Pulmonary artery endothelial cell (primary cell): ENCODE results near the gene HS6ST2. TPM values are rescaled to one million over a fixed set of nuclear protein-coding genes. Genes with fewer than 3 reads are reported as not detected.

ENCODE experiments used
- DNase-seq: peaks from one replicate; pipeline ENCODE4 v3.0.0-alpha.2; 2011; ENCODE audit warnings: low read depth, low spot score
- total RNA-seq: library from RNA; depleted of rRNA; stranded (reverse); fragments of >200 nt; gene quantifications from 2 replicates; pipeline ENCODE4 v1.2.3, GENCODE V29; 2014

HS6ST2 gene
- total RNA-seq, 1 donor from 2014 or later: 0.07 TPM

GRCh38 chrX:132795181-132795580 lies 163.2 kb downstream of the HS6ST2 start:
- DNase-seq: no peak

GRCh38 chrX:132791714-132792113 lies 166.7 kb downstream of the HS6ST2 start:
- DNase-seq: no peak

- no peak for DNase-seq
These were observed 168.1 kb downstream of the HS6ST2 start for GRCh38 chrX:132790329-132790728.

- no peak for DNase-seq
These were observed 172.2 kb downstream of the HS6ST2 start for GRCh38 chrX:132786217-132786616.

- DNase-seq: no peak
These were observed 179.5 kb downstream of the HS6ST2 start for GRCh38 chrX:132778917-132779316.

GRCh38 chrX:132776486-132777210 lies 181.8 kb downstream of the HS6ST2 start:
- no peak for DNase-seq

GRCh38 chrX:132775263-132775823 lies 183.1 kb downstream of the HS6ST2 start:
- DNase-seq: no peak

GRCh38 chrX:132774010-132774714 lies 184.3 kb downstream of the HS6ST2 start:
- DNase-seq: no peak

GRCh38 chrX:132769609-132770008 lies 188.8 kb downstream of the HS6ST2 start:
- no peak for DNase-seq

GRCh38 chrX:132766452-132766851 lies 192.0 kb downstream of the HS6ST2 start:
- no peak for DNase-seq

GRCh38 chrX:132763528-132763927 lies 194.9 kb downstream of the HS6ST2 start:
- DNase-seq: no peak

- no peak for DNase-seq
These were observed 199.7 kb downstream of the HS6ST2 start for GRCh38 chrX:132758759-132759158.

- no peak for DNase-seq
These were observed 201.3 kb downstream of the HS6ST2 start for GRCh38 chrX:132757066-132757623.

- no peak for DNase-seq
These were observed 202.0 kb downstream of the HS6ST2 start for GRCh38 chrX:132756439-132756838.

GRCh38 chrX:132751063-132751690 lies 207.3 kb downstream of the HS6ST2 start:
- DNase-seq: no peak

GRCh38 chrX:132750331-132751062 lies 207.9 kb downstream of the HS6ST2 start:
- DNase-seq: no peak

GRCh38 chrX:132749406-132749805 lies 209.0 kb downstream of the HS6ST2 start:
- DNase-seq: no peak

GRCh38 chrX:132748909-132749308 lies 209.5 kb downstream of the HS6ST2 start:
- DNase-seq: no peak

GRCh38 chrX:132748268-132748667 lies 210.2 kb downstream of the HS6ST2 start:
- no peak for DNase-seq

- no peak for DNase-seq
These were observed 212.8 kb downstream of the HS6ST2 start for GRCh38 chrX:132745593-132745992.

GRCh38 chrX:132744470-132744869 lies 214.0 kb downstream of the HS6ST2 start:
- DNase-seq: no peak
